ENCODE results near the gene KCNH6.

KCNH6 gene

GRCh38 chr17:63534816-63535455 is 11.8 kb downstream of the KCNH6 start:
- ATAC-seq, result no peak

- ATAC-seq, result no peak
Measured at GRCh38 chr17:63535640-63536039, 12.5 kb downstream of the KCNH6 start.

GRCh38 chr17:63537001-63537400 is 13.8 kb downstream of the KCNH6 start:
- no peak for ATAC-seq

- ATAC-seq, result no peak
Measured at GRCh38 chr17:63537991-63538692, 15.0 kb downstream of the KCNH6 start.

GRCh38 chr17:63538693-63539595 is 15.8 kb downstream of the KCNH6 start:
- no peak for ATAC-seq

- no peak for ATAC-seq
Measured at GRCh38 chr17:63540590-63540989, 17.4 kb downstream of the KCNH6 start.

GRCh38 chr17:63542218-63542545 is 19.0 kb downstream of the KCNH6 start:
- no peak for ATAC-seq

GRCh38 chr17:63542942-63543821 is 20.0 kb downstream of the KCNH6 start:
- no peak for ATAC-seq

- no peak for ATAC-seq
Measured at GRCh38 chr17:63543822-63544420, 20.8 kb downstream of the KCNH6 start.

- no peak for ATAC-seq
Measured at GRCh38 chr17:63544467-63545301, 21.5 kb downstream of the KCNH6 start.

- no peak for ATAC-seq
Measured at GRCh38 chr17:63546308-63547082, 23.3 kb downstream of the KCNH6 start.

- no peak for ATAC-seq
Measured at GRCh38 chr17:63547083-63547523, 23.9 kb downstream of the KCNH6 start.

GRCh38 chr17:63549289-63549945 is 26.3 kb downstream of the KCNH6 start:
- peak in 1 of 2 donors; percentile 10 for ATAC-seq

- ATAC-seq, result peak; percentile 95 to 97
Measured at GRCh38 chr17:63549946-63550816, 27.0 kb downstream of the KCNH6 start, which contains the start of gene DCAF7. TSS of gene DCAF7 (plus strand) at chr17:63550477. CDS start at chr17:63550678, 201 bp downstream.

- ATAC-seq, result no peak
Measured at GRCh38 chr17:63550817-63551639, 27.9 kb downstream of the KCNH6 start.

- ATAC-seq, result no peak
Measured at GRCh38 chr17:63552211-63552610, 29.1 kb downstream of the KCNH6 start.

- ATAC-seq, result no peak
Measured at GRCh38 chr17:63555500-63556156, 32.5 kb downstream of the KCNH6 start.

Data from activated CD4-positive, CD25-positive, alpha-beta regulatory T cell treated with anti-CD3 and anti-CD28 coated beads, Interleukin-2, amount 50 U/mL, for 24 hours (primary cell).